Mesendoderm (in vitro differentiated cells): ENCODE measurements around the gene B3GALNT2.
A peak's percentile ranks its signal among the peaks of the same experiment; 100 is the strongest.

Experiments used
- DNase-seq: peaks from one replicate; pipeline ENCODE4 v3.0.0; 2013
- H2AK5ac ChIP-seq: 2 replicates; pipeline ENCODE4 v1.6.1; 2013; ENCODE audit warnings: low read length, inconsistent platforms
- H2BK120ac ChIP-seq: 2 replicates; pipeline ENCODE4 v1.6.1; 2013; ENCODE audit warnings: low read depth, mild to moderate bottlenecking, low read length, moderate library complexity, mixed read lengths
- H2BK15ac ChIP-seq: replicated peaks from 2 replicates; pipeline ENCODE4 v1.6.1; 2013; ENCODE audit warnings: low read depth, mild to moderate bottlenecking, moderate library complexity
- H2BK5ac ChIP-seq: 2 replicates; pipeline ENCODE4 v1.6.1; 2013; ENCODE audit warnings: low read length, inconsistent platforms
- H3K18ac ChIP-seq: 2 replicates; pipeline ENCODE4 v1.6.1; 2013; ENCODE audit warnings: mild to moderate bottlenecking, low read length, mixed read lengths
- H3K23ac ChIP-seq: one replicate; pipeline ENCODE4 v1.6.1; 2013; ENCODE audit warnings: low read length
- H3K27ac ChIP-seq: 2 replicates; pipeline ENCODE4 v1.5.1; 2013; ENCODE audit warnings: low read depth, mild to moderate bottlenecking, inconsistent platforms, low read length, moderate library complexity
- H3K27me3 ChIP-seq: 2 replicates; pipeline ENCODE4 v1.6.1; 2013; ENCODE audit warnings: low read length, control low read depth, mild to moderate bottlenecking, inconsistent platforms; ENCODE audit not compliant: insufficient read depth, poor library complexity
- H3K36me3 ChIP-seq: 2 replicates; pipeline ENCODE4 v1.6.1; 2013; ENCODE audit warnings: low read length, inconsistent platforms; ENCODE audit not compliant: control insufficient read depth, insufficient read depth
- H3K4ac ChIP-seq: one replicate; pipeline ENCODE4 v1.6.1; 2013; ENCODE audit warnings: low read depth, mild to moderate bottlenecking, low read length, moderate library complexity
- H3K4me1 ChIP-seq: 2 replicates; pipeline ENCODE4 v1.6.1; 2013; ENCODE audit warnings: low read depth, low read length, inconsistent platforms; ENCODE audit not compliant: control insufficient read depth
- H3K4me2 ChIP-seq: 2 replicates; pipeline ENCODE4 v1.6.1; 2013; ENCODE audit warnings: low read length
- H3K4me3 ChIP-seq: 2 replicates; pipeline ENCODE4 v1.5.1; 2013; ENCODE audit warnings: mild to moderate bottlenecking, low read length
- H3K56ac ChIP-seq: one replicate; pipeline ENCODE4 v1.6.1; 2013; ENCODE audit warnings: low read length
- H3K79me1 ChIP-seq: 2 replicates; pipeline ENCODE4 v1.6.1; 2013; ENCODE audit warnings: low read length, inconsistent platforms
- H3K79me2 ChIP-seq: 2 replicates; pipeline ENCODE4 v1.6.1; 2013; ENCODE audit warnings: mild to moderate bottlenecking, low read length; ENCODE audit not compliant: control insufficient read depth, insufficient read depth
- H3K9ac ChIP-seq: 2 replicates; pipeline ENCODE4 v1.6.1; 2013; ENCODE audit warnings: low read length, inconsistent platforms
- H4K5ac ChIP-seq: one replicate; pipeline ENCODE4 v1.6.1; 2013; ENCODE audit warnings: low read length
- H4K8ac ChIP-seq: one replicate; pipeline ENCODE4 v1.6.1; 2013; ENCODE audit warnings: low read depth, mild to moderate bottlenecking, control low read depth, low read length, moderate library complexity
- WGBS: extraction: QIAGEN DNeasy Blood & Tissue Kit; methylation state at CpG from one replicate; pipeline ENCODE4 v1.1.7; 2013; ENCODE audit warnings: low lambda C conversion rate, missing lambda C conversion rate; ENCODE audit not compliant: insufficient coverage; ENCODE audit errors: extremely low coverage; 5-methylcytosine and 5-hydroxymethylcytosine counted together

Gene B3GALNT2

DNA sequence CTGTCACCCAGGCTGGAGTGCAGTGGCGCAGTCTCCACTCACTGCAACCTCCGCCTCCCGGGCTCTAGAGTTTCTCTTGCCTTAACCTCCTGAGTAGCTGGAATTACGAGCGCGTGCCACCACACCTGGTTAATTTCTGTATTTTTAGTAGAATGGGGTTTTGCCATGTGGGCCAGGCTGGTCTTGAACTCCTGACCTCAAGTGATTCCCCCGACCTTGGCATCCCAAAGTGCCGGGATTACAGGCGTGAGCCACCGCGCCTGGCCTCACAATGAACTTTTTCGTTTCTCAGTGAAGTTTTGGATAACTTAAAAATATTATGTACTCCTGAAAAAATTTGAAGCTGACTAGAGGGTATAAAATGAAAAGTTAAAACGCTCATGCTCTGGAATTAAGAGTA, 77.6 kb downstream of the B3GALNT2 start:
- Histone ChIP-seq H3K23ac (no peak overlapping the region), H3K18ac (no peak overlapping the region), H3K4me3 (no peak overlapping the region), H4K8ac (no peak overlapping the region), H3K36me3 (no peaks in the 10 kb centered on the region), H3K9ac (no peak overlapping the region), H4K5ac (no peak overlapping the region), H3K79me2 (no peaks in the 10 kb centered on the region), H3K4ac (no peak overlapping the region), H3K27me3 (no peaks in the 10 kb centered on the region), H3K56ac (no peak overlapping the region), H3K27ac (no peak overlapping the region), H3K4me2 (no peak overlapping the region), H2AK5ac (no peak overlapping the region), H2BK5ac (no peak overlapping the region), H2BK15ac (no peak overlapping the region), H3K79me1 (peaks cover 5% of the 10 kb centered on the region), H2BK120ac (no peak overlapping the region), H3K4me1 (peaks cover 7% of the 10 kb centered on the region)
- WGBS = no CpG with 5 or more reads among the region's 13 CpGs
- DNase-seq = no peak

DNA sequence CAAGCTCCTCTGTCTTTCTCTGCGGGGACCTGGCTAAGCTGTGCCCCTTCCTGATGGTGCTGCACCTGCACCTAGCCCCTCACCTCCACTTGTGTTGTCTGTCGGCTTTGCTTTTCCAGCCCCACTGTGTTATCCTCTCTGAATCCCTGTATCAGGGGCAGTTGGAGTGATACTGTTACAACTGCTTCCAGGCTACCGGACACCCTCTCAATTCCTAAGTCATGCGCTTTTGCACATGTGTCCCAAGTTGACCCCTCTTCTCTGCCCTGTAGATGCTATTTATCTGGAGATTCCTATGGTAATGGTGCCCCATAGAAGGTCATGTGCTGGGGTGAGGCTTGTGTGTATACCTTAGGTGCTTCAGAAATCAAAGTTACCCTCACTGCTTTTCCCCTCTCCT, 78.1 kb downstream of the B3GALNT2 start:
- no peak for DNase-seq
- no peak overlapping the region for H2BK120ac ChIP-seq
- H3K27ac ChIP-seq = no peak overlapping the region
- no peak overlapping the region for H3K9ac ChIP-seq
- no CpG with 5 or more reads among the region's 4 CpGs for WGBS
- no peak overlapping the region for H3K56ac ChIP-seq
- no peaks in the 10 kb centered on the region for H3K27me3 ChIP-seq
- H3K4me2 ChIP-seq = no peak overlapping the region
- H2AK5ac ChIP-seq = no peak overlapping the region
- H3K79me1 ChIP-seq = peaks cover 5% of the 10 kb centered on the region
- peaks cover 7% of the 10 kb centered on the region for H3K4me1 ChIP-seq
- H3K79me2 ChIP-seq = no peaks in the 10 kb centered on the region
- H3K4me3 ChIP-seq = no peak overlapping the region
- H4K5ac ChIP-seq = no peak overlapping the region
- no peak overlapping the region for H3K23ac ChIP-seq
- H3K18ac ChIP-seq = no peak overlapping the region
- no peak overlapping the region for H2BK5ac ChIP-seq
- no peak overlapping the region for H4K8ac ChIP-seq
- H3K4ac ChIP-seq = no peak overlapping the region
- H2BK15ac ChIP-seq = no peak overlapping the region
- no peaks in the 10 kb centered on the region for H3K36me3 ChIP-seq

DNA sequence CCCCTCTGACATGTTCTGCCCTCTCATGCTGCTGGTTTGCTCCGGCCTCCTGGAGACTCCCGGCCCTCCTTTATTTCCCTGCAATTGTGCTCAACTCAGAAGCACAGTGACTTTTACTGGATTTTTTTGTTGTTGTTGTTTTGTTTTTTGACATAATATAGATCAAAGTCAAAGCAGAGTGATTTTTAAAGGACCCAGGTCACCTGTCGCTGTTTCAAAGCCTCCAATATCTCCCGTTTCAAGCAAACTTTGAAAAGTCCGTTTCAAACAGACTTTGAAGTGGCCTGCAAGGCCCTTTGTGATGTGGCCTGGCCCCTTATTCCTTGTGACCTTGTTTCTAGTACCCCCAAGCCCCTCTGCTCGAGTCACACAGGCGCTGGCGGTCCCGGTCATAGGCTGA, 78.9 kb downstream of the B3GALNT2 start:
- Histone ChIP-seq H3K4me1 (peaks cover 7% of the 10 kb centered on the region), H2BK120ac (no peak overlapping the region), H3K4me2 (no peak overlapping the region), H3K27ac (no peak overlapping the region), H3K18ac (no peak overlapping the region), H3K79me1 (peaks cover 5% of the 10 kb centered on the region), H4K8ac (no peak overlapping the region), H3K23ac (no peak overlapping the region), H3K79me2 (no peaks in the 10 kb centered on the region), H2BK5ac (no peak overlapping the region), H2BK15ac (no peak overlapping the region), H3K56ac (no peak overlapping the region), H3K36me3 (no peaks in the 10 kb centered on the region), H4K5ac (no peak overlapping the region), H3K9ac (no peak overlapping the region), H2AK5ac (no peak overlapping the region), H3K4ac (no peak overlapping the region), H3K4me3 (no peak overlapping the region), H3K27me3 (no peaks in the 10 kb centered on the region)
- no CpG with 5 or more reads among the region's 9 CpGs for WGBS
- no peak for DNase-seq

DNA sequence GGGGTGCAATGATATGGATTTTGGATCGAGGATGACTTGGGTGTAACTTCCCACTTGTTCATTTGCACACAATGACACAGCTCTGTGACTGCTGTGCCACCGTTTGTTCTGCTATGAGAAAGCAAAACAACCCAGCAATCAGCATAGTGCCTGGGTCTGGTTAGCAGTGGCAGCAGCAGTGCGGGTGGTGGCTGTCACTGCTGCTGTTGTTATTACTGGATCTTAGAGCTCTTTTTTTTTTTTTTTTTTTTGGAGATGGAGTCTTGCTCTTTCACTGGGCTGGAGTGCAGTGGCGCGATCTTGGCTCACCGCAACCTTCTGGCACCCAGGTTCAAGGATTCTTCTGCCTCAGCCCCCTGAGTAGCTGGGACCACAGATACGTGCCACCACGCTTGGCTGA, 80.2 kb downstream of the B3GALNT2 start:
- Histone ChIP-seq H2BK15ac (no peak overlapping the region), H4K8ac (no peak overlapping the region), H3K36me3 (no peaks in the 10 kb centered on the region), H2AK5ac (no peak overlapping the region), H2BK5ac (no peak overlapping the region), H4K5ac (no peak overlapping the region), H3K4me2 (no peak overlapping the region), H3K56ac (peak overlapping the region; percentile 25), H3K27ac (no peak overlapping the region), H3K79me1 (peaks cover 7% of the 10 kb centered on the region), H3K9ac (no peak overlapping the region), H3K23ac (no peak overlapping the region), H3K4me3 (no peak overlapping the region), H3K4ac (no peak overlapping the region), H3K18ac (no peak overlapping the region), H3K4me1 (peaks cover 7% of the 10 kb centered on the region), H3K27me3 (no peaks in the 10 kb centered on the region), H2BK120ac (no peak overlapping the region), H3K79me2 (no peaks in the 10 kb centered on the region)
- peak; percentile 73 for DNase-seq
- no CpG with 5 or more reads among the region's 8 CpGs for WGBS

DNA sequence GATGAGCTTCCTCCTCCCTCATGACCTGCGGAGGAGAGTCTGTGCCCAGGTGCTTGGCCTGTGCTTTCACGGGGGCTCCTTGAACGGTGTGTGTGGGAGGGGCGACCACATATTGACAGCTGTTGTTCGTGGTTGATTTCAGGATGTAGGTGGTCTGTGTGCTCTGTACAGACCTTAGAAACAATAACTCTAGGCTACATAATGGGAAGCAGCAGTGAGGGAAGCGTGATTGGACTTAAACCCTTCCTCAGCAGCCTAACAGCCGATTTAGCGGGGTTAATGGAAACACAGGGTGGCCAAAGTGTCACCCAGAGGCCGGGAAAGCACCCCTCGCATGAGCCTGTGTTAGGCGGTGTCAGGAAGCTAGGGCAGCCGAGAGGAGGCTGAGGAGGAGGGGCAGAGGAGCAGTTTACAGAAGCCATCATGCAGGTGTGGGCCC, 81.0 kb downstream of the B3GALNT2 start:
- no peak for DNase-seq
- Histone ChIP-seq H2BK120ac (no peak overlapping the region), H3K79me1 (peaks cover 7% of the 10 kb centered on the region), H3K27ac (no peak overlapping the region), H3K4me3 (no peak overlapping the region), H3K23ac (no peak overlapping the region), H2AK5ac (no peak overlapping the region), H3K36me3 (no peaks in the 10 kb centered on the region), H3K56ac (peak overlapping the region; percentile 19), H3K9ac (no peak overlapping the region), H3K79me2 (peaks cover 2% of the 10 kb centered on the region), H3K4me1 (peaks cover 7% of the 10 kb centered on the region), H3K27me3 (no peaks in the 10 kb centered on the region), H3K4ac (no peak overlapping the region), H4K5ac (no peak overlapping the region), H2BK15ac (no peak overlapping the region), H2BK5ac (no peak overlapping the region), H3K4me2 (no peak overlapping the region), H4K8ac (no peak overlapping the region), H3K18ac (no peak overlapping the region)
- no CpG with 5 or more reads among the region's 12 CpGs for WGBS

DNA sequence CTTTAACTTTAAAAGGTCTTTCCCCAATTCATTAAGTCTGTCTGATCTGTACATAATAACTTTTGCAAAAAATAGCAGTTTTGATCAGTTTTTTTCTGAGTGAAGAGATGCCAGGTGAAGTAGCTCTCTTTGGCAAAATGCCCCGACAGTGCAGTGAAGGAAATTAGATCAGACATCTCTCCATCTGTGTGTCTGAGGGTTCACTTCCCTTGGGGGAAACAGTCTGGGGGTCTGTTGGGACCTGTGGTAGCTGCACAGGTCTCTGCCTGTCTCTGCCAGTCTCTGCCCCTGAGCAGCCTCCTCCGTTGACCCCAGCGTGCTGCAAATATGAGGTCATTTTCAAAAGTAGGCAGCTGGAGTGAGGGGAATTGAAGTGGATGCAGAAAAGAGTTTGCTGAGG, 82.5 kb downstream of the B3GALNT2 start:
- no peak overlapping the region for H3K4me2 ChIP-seq
- no peak for DNase-seq
- H4K8ac ChIP-seq = no peak overlapping the region
- H2BK120ac ChIP-seq = no peak overlapping the region
- H2AK5ac ChIP-seq = no peak overlapping the region
- H3K23ac ChIP-seq = no peak overlapping the region
- no peak overlapping the region for H4K5ac ChIP-seq
- no peak overlapping the region for H3K4ac ChIP-seq
- H3K27me3 ChIP-seq = no peaks in the 10 kb centered on the region
- no CpG with 5 or more reads among the region's 3 CpGs for WGBS
- no peak overlapping the region for H3K4me3 ChIP-seq
- H3K36me3 ChIP-seq = no peaks in the 10 kb centered on the region
- no peak overlapping the region for H3K9ac ChIP-seq
- H3K79me2 ChIP-seq = peaks cover 2% of the 10 kb centered on the region
- H3K4me1 ChIP-seq = peaks cover 7% of the 10 kb centered on the region
- no peak overlapping the region for H3K56ac ChIP-seq
- no peak overlapping the region for H3K18ac ChIP-seq
- H2BK5ac ChIP-seq = no peak overlapping the region
- peaks cover 7% of the 10 kb centered on the region for H3K79me1 ChIP-seq
- H2BK15ac ChIP-seq = no peak overlapping the region
- no peak overlapping the region for H3K27ac ChIP-seq
